Kidney tubule cell (primary cell): ENCODE results near the gene YIPF3.
"Not testable (repeated sequence)": the region's sequence is repeated elsewhere in the genome, so short reads cannot be mapped to it uniquely, and the experiment has no call there.

ENCODE experiments used
- DNase-seq: peaks from one replicate; pipeline ENCODE4 v3.0.0-alpha.2; 2018; ENCODE audit warnings: low spot score

YIPF3 gene

DNA sequence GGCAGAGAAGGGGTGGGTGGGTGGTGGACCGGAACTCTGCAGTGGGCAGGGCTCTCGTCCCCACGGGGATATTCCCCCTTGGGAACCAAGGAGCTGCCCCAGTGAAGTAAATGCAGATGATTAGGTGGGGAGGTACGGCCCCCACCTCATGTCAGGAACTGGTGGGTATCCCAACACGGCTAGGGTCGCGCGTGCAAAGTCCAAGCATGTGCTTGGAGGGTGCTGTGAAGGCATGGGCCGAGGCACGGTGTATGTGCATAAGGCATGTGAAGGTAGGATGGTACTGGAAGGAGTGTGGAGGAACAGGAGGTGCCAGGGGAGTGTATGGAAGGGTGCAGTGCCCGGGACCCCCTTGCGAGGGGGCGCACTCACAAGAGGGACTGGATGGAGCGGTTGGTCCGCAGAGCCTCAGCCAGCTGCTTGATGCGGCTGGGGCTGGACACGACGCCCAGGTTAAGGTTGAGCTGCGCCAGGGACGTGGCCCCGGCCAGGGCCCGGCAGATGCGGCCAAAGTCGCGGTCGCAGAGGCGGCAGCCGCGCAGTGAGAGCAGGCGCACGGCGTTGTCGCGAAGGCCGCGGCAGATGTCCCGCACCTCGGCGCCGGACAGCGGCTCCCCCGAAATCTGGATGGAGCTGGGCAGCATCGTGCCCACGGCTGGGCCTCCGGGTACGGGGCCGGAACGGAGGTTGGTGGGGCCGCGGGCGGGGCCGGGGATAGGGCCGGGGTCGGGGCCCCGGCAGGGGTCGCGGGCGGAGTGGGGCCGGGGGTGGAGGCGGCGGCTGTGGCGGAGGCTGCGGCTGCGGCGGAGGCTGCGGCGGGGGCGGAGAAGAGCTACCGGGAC is 7.4 kb downstream of the YIPF3 start:
- no peak for DNase-seq

DNA sequence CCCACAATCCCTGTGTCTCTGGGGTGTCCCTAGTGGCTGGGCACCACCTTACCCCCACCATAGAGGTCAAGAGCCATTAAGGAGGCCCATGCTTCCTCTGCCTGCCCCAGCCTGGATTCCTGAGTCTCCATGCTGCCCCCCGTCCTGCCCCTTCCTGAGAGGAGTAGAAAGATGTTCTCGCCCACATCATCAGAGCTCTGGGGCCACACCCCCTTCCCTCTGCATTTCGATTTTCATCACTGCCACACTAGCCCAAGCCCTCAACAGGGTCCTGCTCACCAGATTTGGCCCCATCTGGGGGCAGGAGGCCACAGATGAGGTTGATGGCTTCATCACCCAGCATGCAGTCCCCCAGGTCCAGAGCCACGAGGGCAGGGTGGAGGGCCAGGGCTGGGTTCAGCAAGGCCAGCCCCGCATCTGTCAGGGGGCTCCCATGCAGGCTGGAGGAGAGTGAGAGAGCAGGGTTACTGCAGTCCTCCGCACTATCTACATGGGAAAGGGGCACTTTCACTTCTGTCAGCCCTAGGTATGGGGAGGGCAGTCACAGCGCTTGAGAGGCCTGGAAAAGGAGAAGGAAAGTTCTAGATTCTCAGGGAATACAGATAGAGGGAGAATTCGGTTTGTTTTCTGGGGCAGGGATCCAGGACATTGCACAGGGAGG is 8.1 kb downstream of the YIPF3 start:
- DNase-seq: no peak

- peak; percentile 81 for DNase-seq
Observed at GRCh38 chr6:43506667-43507471, 9.9 kb downstream of the YIPF3 start.

DNA sequence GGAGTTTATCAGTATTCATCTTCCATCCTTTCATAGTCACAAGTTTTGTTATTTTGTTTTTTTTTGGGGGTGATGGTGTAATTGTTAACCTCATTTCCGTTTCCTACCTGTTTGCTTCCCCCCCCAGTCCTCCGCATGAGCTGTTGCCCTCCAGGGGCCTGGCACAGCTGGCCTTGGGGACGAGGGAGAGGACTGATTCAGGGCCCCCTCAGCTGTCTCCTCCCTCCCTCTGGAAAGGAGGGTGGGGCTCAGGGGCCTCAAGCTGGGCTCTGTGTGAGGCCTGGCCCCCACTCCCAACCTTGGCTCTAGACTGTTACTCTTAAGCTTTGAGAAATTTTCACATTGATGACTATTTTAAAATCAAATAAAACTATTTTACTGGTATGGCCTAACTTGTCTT is 10.6 kb downstream of the YIPF3 start:
- DNase-seq: no peak

DNA sequence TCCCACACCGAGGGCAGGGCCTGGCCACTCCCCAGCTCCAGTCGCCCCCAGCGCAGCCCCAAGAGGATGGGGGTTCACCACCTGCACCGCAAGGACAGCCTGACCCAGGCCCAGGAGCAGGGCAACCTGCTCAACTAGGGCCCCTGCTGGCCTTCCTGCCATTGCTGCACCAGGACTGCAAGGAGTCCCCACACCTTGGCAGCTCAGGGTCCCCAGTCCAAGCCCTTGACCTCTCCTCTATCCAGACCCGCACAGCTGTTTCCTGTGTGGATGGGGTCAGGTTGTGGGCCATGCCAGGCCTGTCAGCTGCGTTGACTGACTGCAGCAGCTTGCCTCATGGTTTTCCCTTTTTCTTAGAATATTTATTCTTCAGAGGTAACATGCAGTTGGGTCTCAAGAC is 11.0 kb downstream of the YIPF3 start:
- no peak for DNase-seq

- no peak for DNase-seq
Observed at GRCh38 chr6:43504756-43505593, 11.8 kb downstream of the YIPF3 start.

DNA sequence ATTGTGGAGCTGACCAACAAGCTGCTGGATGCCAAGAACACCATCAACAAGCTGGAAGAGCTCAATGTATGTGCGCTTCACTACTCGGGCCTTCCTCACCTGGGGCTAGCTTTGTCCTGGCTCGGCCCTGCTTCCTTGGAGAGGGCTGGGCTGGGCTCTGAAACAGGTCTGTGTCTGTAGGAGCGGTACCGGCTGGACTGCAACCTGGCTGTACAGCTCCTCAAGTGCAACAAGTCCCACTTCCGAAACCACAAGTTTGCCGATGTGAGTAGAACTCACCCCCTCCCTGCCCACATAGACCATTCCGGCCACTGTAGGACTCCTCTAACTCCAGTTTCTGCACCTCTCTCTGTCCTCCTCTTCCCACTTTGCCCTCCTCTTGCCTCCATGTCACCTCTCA is 13.3 kb downstream of the YIPF3 start:
- no peak for DNase-seq

DNA sequence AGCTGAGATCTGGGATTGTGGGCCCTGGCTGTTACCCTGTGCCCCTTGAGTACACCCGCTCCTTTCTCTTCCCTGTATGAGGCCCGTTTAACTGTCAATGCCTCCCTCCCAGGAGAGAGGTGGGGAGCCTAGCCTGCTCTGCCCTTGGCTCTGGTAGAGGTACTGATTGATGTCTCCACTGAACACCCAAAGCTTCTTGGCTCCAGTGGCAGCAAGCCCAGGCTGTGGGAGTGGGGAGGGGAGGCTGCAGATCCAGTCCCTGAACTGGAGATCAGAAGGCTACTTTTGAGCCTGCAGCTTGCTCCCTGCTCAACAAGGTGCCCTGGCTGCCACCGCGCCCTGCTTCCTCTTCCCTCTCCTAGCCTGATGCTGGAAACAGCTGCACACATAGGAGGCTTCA is 14.1 kb downstream of the YIPF3 start:
- DNase-seq: no peak

DNA sequence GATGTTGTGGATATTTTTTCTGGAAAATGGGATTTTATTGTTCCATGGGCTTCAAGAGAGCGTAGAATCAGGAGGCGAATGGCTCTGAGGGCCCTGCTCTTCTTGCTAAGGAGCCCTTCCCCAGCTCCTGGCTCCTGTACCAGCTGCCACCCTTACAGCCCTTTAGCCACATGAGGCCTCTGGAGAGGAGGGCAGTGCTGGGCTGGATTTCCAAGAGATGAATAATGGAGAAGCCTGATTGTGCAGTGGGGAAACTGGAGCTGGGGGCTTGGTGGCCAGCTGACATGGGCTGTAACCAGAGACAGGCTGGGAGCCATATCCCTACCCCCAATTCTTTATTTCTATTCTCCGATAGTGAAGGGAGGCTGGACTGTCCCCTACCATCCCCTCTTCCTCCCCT is 15.8 kb downstream of the YIPF3 start:
- DNase-seq: no peak

- no peak for DNase-seq
Observed at GRCh38 chr6:43499028-43499815, 17.5 kb downstream of the YIPF3 start.

- DNase-seq: not testable (repeated sequence)
Observed at GRCh38 chr6:43498291-43498690, 18.4 kb downstream of the YIPF3 start.

GRCh38 chr6:43497689-43498088 is 19.0 kb downstream of the YIPF3 start:
- no peak for DNase-seq

DNA sequence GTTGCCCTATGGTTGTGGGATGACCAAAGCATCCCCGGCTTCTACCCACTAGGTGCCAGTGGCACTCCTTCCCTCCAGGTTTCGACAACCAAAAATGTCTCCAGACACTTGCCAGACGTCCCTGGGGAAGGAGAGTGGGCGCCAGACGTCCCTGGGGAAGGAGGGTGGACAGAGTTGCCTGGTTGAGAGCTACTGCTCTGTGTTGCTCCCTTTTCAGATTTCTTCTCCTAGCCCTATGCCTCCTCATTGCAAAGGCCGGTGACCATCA is 19.7 kb downstream of the YIPF3 start:
- DNase-seq: no peak

GRCh38 chr6:43496370-43497128 is 20.2 kb downstream of the YIPF3 start:
- peak; percentile 56 for DNase-seq

- DNase-seq: no peak
Observed at GRCh38 chr6:43495409-43495941, 21.3 kb downstream of the YIPF3 start.

DNA sequence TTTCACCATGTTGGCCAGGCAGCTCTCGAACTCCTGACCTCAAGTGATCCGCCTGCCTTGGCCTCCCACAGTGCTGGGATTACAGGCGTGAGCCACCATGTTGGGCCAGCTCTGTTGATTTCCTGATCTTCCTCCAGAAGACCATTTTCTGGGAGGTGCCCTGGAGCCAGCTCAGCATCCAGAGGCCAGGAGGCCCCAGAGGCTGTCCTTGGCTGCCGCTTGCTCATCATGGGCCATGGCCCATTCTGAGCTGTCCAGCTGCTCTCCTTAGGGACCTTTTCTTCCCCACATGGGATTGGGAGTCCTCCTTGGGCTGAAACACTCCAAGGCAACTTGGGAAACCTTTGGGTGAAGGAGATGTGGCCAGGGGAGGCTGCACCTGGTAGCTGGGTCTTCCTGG is 22.0 kb downstream of the YIPF3 start:
- DNase-seq: no peak

GRCh38 chr6:43494321-43494720 is 22.4 kb downstream of the YIPF3 start:
- DNase-seq: no peak

- DNase-seq: no peak
Observed at GRCh38 chr6:43493833-43494232, 22.9 kb downstream of the YIPF3 start.

- no peak for DNase-seq
Observed at GRCh38 chr6:43493230-43493629, 23.5 kb downstream of the YIPF3 start.

DNA sequence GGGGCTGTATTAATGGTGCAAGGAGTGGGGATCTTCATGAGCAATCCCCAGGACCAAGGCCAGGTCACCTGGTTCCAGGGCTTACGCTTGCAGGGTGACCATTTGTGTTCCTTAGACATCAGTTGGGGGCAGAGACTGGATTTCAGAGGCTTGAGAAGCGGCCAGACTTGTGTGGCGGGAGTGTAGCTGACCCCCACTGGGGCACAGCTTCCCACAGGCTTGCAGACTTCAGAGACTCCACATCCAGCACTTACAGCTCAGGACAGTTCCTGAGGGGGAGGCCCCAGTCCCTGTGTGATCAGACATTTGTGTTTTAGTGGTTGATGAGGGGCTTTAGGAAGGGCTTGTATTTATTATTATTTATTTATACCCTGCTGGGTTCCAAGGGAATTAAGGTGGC is 24.1 kb downstream of the YIPF3 start:
- DNase-seq: no peak
